Measurements from ENCODE around the gene TMEM130.

GRCh38 chr7:98864731-98865453 lies 4.9 kb downstream of the TMEM130 start:
- TF ChIP-seq CTCF (IDR thresholded peaks at IDR 0.05) = no peak
- no peak for TF ChIP-seq POLR2A (IDR thresholded peaks at IDR 0.05)
- no peak for TF ChIP-seq EP300 (IDR thresholded peaks at IDR 0.05)
